Skin of body (tissue), 3 donors: ENCODE data around the gene RAD9A. TPM values are rescaled to one million over a fixed set of nuclear protein-coding genes. Genes with fewer than 3 reads are reported as not detected.

Source experiments
- DNase-seq: peaks from one replicate; lab custom pipeline; 2025; lab: John Stamatoyannopoulos, UW
- small RNA-seq: library from RNA; depleted of rRNA; stranded (forward); fragments of <200 nt; gene quantifications from one replicate; pipeline ENCODE3, GENCODE V24; 2014; ENCODE audit warnings: low replicate concordance
- total RNA-seq: library from RNA; depleted of rRNA; stranded (reverse); fragments of >200 nt; gene quantifications from one replicate; pipeline ENCODE4 v1.2.3, GENCODE V29; 2014

The RAD9A gene
- total RNA-seq, 1 donor from 2014 or later, result 9.6 TPM

GRCh38 chr11:67438158-67438902, 46.5 kb downstream of the RAD9A start:
- DNase-seq, result no peak

GRCh38 chr11:67439321-67440228, 47.8 kb downstream of the RAD9A start:
- DNase-seq, result no peak

- DNase-seq, result no peak
These were observed 48.7 kb downstream of the RAD9A start for GRCh38 chr11:67440229-67441097.

DNA sequence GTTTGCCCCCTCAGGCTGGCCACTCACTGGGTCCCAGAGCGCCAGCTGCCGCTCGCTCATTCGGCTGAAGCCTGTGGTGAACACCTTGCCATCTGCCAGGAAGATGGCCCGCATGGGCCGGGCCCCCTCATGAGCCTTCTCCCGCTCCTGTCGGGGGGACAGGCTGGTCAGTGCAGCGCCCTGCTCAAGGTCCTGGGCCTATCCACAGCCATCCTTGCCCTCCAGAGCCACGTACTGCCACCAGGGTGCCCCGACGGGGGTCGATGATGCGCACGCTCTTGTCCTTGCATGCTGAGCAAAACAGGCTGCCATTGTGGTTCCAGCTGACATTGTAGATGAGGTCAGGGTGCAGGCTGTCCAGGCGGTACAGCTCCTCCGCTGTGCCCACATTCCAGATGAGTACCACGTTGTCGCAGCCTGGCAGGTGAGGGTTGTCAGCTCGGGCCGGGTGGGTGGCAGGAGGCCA, 49.3 kb downstream of the RAD9A start:
- no peak for DNase-seq

- no peak for DNase-seq
These were observed 50.1 kb downstream of the RAD9A start for GRCh38 chr11:67441731-67442351.

GRCh38 chr11:67442504-67443404, 51.0 kb downstream of the RAD9A start:
- DNase-seq, result no peak

GRCh38 chr11:67445515-67445914, 53.7 kb downstream of the RAD9A start:
- no peak for DNase-seq

Small RNA genes lying within 50 kb of the gene (small RNA-seq; reads per million reads assigned to genes)
- gene RN7SKP239, result not detected
- gene RNU6-1238P, result not detected

Other genes with a start within 250 kb of the RAD9A start
- gene GRK2, start 125.5 kb upstream of the RAD9A start, total RNA-seq, result 34.5 TPM
- gene ANKRD13D, start 102.7 kb upstream of the RAD9A start, total RNA-seq, result 33.0 TPM
- gene SSH3, start 88.5 kb upstream of the RAD9A start, total RNA-seq, result 13.4 TPM
- gene POLD4, start 38.4 kb upstream of the RAD9A start, total RNA-seq, result 9.5 TPM
- 0.89 TPM for gene CLCF1, start 18.4 kb upstream of the RAD9A start, total RNA-seq
- gene PPP1CA, start 9.9 kb downstream of the RAD9A start, total RNA-seq, result 78.3 TPM
- gene TBC1D10C, start 12.1 kb downstream of the RAD9A start, total RNA-seq, result 1.2 TPM
- 3.8 TPM for gene CARNS1, start 23.7 kb downstream of the RAD9A start, total RNA-seq
- 39.8 TPM for gene RPS6KB2, start 36.5 kb downstream of the RAD9A start, total RNA-seq
- gene PTPRCAP, start 45.7 kb downstream of the RAD9A start, total RNA-seq, result 0.89 TPM
- gene CORO1B, start 51.5 kb downstream of the RAD9A start, total RNA-seq, result 30.2 TPM
- not detected for gene GPR152, start 60.7 kb downstream of the RAD9A start, total RNA-seq
- gene CABP4, start 63.4 kb downstream of the RAD9A start, total RNA-seq, result 0.49 TPM
- 33.7 TPM for gene TMEM134, start 77.3 kb downstream of the RAD9A start, total RNA-seq
- gene AIP, start 91.0 kb downstream of the RAD9A start, total RNA-seq, result 42.8 TPM
- 7.5 TPM for gene PITPNM1, start 113.4 kb downstream of the RAD9A start, total RNA-seq
- gene CDK2AP2, start 116.2 kb downstream of the RAD9A start, total RNA-seq, result 4.5 TPM
- gene CABP2, start 131.5 kb downstream of the RAD9A start, total RNA-seq, result not detected
- gene GSTP1, start 191.8 kb downstream of the RAD9A start, total RNA-seq, result 333 TPM
- 121 TPM for gene NDUFV1, start 214.9 kb downstream of the RAD9A start, total RNA-seq
- gene NUDT8, start 238.0 kb downstream of the RAD9A start, total RNA-seq, result 6.0 TPM
- gene TBX10, start 247.8 kb downstream of the RAD9A start, total RNA-seq, result not detected